HepG2 (cell line): Measurements from ENCODE around the gene CELSR2. TPM values are rescaled to one million over a fixed set of nuclear protein-coding genes. Genes with fewer than 3 reads are reported as not detected.

Experiments
- ATAC-seq: fragments of 200-7000 bp; cut with Tn5 transposase; 3 replicates; pipeline ENCODE4 v1.9.1; 2020; ENCODE audit warnings: mild to moderate bottlenecking, moderate library complexity
- BruUV-seq: library from RNA; stranded (reverse); fragments of 400-500 nt; replicated peaks from 2 replicates; lab custom pipeline; 2021; lab: Mats Ljungman, UMichigan
- CTCF ChIA-PET: fragments of 300-600 bp; formaldehyde crosslinking; extraction: SDS; loops from one replicate; lab custom pipeline; 2021; ENCODE audit warnings: low total read pairs, inconsistent platforms, low intra/inter-chr PET ratio; lab: Yijun Ruan, JAX
- POLR2A ChIA-PET: fragments of 350-600 bp; sonication (Branson Sonifier 250); formaldehyde crosslinking; loops from one replicate; lab custom pipeline; 2020; ENCODE audit warnings: antibody characterized with exemption, inconsistent platforms; lab: Yijun Ruan, JAX
- DNase-seq: peaks from one replicate; pipeline ENCODE4 v3.0.0-alpha.2; 2015; ENCODE audit warnings: low spot score
- FAIRE-seq: peaks from 3 replicates; lab custom pipeline; 2011; peaks lifted over from hg19 to GRCh38; lab: Jason Lieb, UNC
- H2AFZ ChIP-seq: one replicate; pipeline ENCODE4 v1.6.1; 2011; ENCODE audit warnings: low read length, inconsistent platforms
- H3K27ac ChIP-seq: fragments of 300-600 bp; 3 replicates; pipeline ENCODE4 v1.8.0; 2011; ENCODE audit warnings: mixed run types, mild to moderate bottlenecking, mixed read lengths, low read length, inconsistent platforms; ENCODE audit not compliant: insufficient read depth; ENCODE audit errors: extremely low read length
- H3K27me3 ChIP-seq, 2 experiments: fragments of 200-600 bp in 1 of 2; 2 replicates in 1 of 2; 3 replicates in 1 of 2; pipeline versions ENCODE4 v1.6.0 to v1.8.0; 2011; ENCODE audit warnings: low read length in 2 of 2, mild to moderate bottlenecking in 2 of 2, moderate library complexity in 2 of 2, inconsistent platforms in 1 of 2; ENCODE audit not compliant: insufficient read depth in 2 of 2, control insufficient read depth in 1 of 2
- H3K36me3 ChIP-seq, 2 experiments: fragments of 200-600 bp in 1 of 2; replicated peaks in 1 of 2; 2 replicates in 1 of 2; 3 replicates in 1 of 2; pipeline versions ENCODE4 v1.5.1 to v1.8.0; 2011; ENCODE audit warnings: low read length in 2 of 2, inconsistent platforms in 1 of 2; ENCODE audit not compliant: insufficient read depth in 2 of 2, control insufficient read depth in 1 of 2
- H3K4me1 ChIP-seq: 2 replicates; pipeline ENCODE4 v1.5.1; 2012; ENCODE audit warnings: low read length, inconsistent platforms; ENCODE audit not compliant: insufficient read depth
- H3K4me2 ChIP-seq: 2 replicates; pipeline ENCODE4 v1.6.0; 2011; ENCODE audit warnings: low read depth, low read length, inconsistent platforms
- H3K4me3 ChIP-seq, 3 experiments: fragments of 200-600 bp in 1 of 3; sonication (generic), shearing (Covaris generic) in 1 of 3; replicated peaks in 1 of 3; 2 replicates each; pipeline ENCODE4 v1.5.1; 2011 to 2016; ENCODE audit warnings: low read length in 3 of 3, inconsistent platforms in 2 of 3, low read depth in 2 of 3, mild to moderate bottlenecking in 2 of 3, control low read depth in 1 of 3, mixed read lengths in 1 of 3; ENCODE audit not compliant: insufficient read depth in 1 of 3
- H3K79me2 ChIP-seq: one replicate; pipeline ENCODE4 v1.6.1; 2011; ENCODE audit warnings: low read length, inconsistent platforms; ENCODE audit not compliant: insufficient read depth
- H3K9ac ChIP-seq: 2 replicates; pipeline ENCODE4 v1.6.0; 2011; ENCODE audit warnings: mild to moderate bottlenecking, low read depth, low read length, inconsistent platforms; ENCODE audit not compliant: insufficient read depth
- H3K9me3 ChIP-seq: 2 replicates; pipeline ENCODE4 v1.5.1; 2012; ENCODE audit warnings: mild to moderate bottlenecking, low read length
- H4K20me1 ChIP-seq: 2 replicates; pipeline ENCODE4 v1.6.0; 2011; ENCODE audit warnings: inconsistent platforms, mild to moderate bottlenecking, low read length, moderate library complexity; ENCODE audit not compliant: insufficient read depth
- KDM1A ChIP-seq: IDR thresholded peaks from 2 replicates; pipeline ENCODE4 v1.6.1; 2016; ENCODE audit warnings: missing compliant biosample characterization
- PAX8 ChIP-seq: sonication (generic); formaldehyde crosslinking; IDR thresholded peaks from 2 replicates; pipeline ENCODE4 v1.8.0; 2022; ENCODE audit warnings: mild to moderate bottlenecking, missing genetic modification reagents, borderline replicate concordance
- SOX13 ChIP-seq, 3 experiments: fragments of 450-650 bp in 1 of 3; sonication (generic) in 1 of 3; formaldehyde crosslinking in 1 of 3; IDR thresholded peaks in 2 of 3; conservative IDR thresholded peaks in 1 of 3; 2 replicates each; pipeline versions ENCODE4 v1.5.0 to v1.6.1; 2016 to 2020; ENCODE audit warnings: antibody characterized with exemption in 1 of 3, mild to moderate bottlenecking in 1 of 3, missing compliant biosample characterization in 1 of 3, missing genetic modification reagents in 1 of 3, moderate library complexity in 1 of 3
- ZMAT3 ChIP-seq: sonication (generic); formaldehyde crosslinking; conservative IDR thresholded peaks from 2 replicates; pipeline ENCODE4 v1.7.0; 2021; ENCODE audit warnings: missing genetic modification reagents
- ZNF256 ChIP-seq: sonication (generic); formaldehyde crosslinking; conservative IDR thresholded peaks from 2 replicates; pipeline ENCODE4 v1.4.0; 2020; ENCODE audit warnings: missing genetic modification reagents
- ZNF766 ChIP-seq: sonication (generic); formaldehyde crosslinking; IDR thresholded peaks from 2 replicates; pipeline ENCODE4 v1.5.0; 2020; ENCODE audit warnings: missing genetic modification reagents, borderline replicate concordance
- ZSCAN20 ChIP-seq: sonication (generic); formaldehyde crosslinking; IDR thresholded peaks from 2 replicates; pipeline ENCODE4 v1.4.0; 2020; ENCODE audit warnings: missing genetic modification reagents, mild to moderate bottlenecking, borderline replicate concordance
- WGBS: methylation state at CpG from one replicate; pipeline ENCODE4 v1.1.6; 2017; ENCODE audit warnings: low lambda C conversion rate; 5-methylcytosine and 5-hydroxymethylcytosine counted together
- in situ Hi-C: cut with HindIII; loops from 2 replicates; pipeline ENCODE4 v1.10.0; 2017; ENCODE audit warnings: low pct_unique_long_range_greater_than_20kb; ENCODE audit not compliant: extremely low pct_ligation_motif_present
- intact Hi-C: fragments of 100-400 bp; cut with micrococcal nuclease; formaldehyde crosslinking; loops from one replicate; pipeline ENCODE4 v1.10.0; 2022; ENCODE audit not compliant: unreplicated experiment
- polyA plus RNA-seq, 8 experiments: library from polyadenylated mRNA; depleted of rRNA in 3 of 8; stranded (reverse) in 7 of 8; unstranded in 1 of 8; fragments of >200 nt; fragmentation: Illumina TruSeq in 4 of 8; extraction: Trizol in 4 of 8; gene quantifications; 2 replicates each; pipeline versions ENCODE4 v1.2.1 to v1.2.3, GENCODE V29; 2011 to 2016; ENCODE audit warnings: low read depth in 4 of 8, missing spikeins in 1 of 8, mixed read lengths in 1 of 8; ENCODE audit not compliant: insufficient read depth in 1 of 8
- total RNA-seq, 5 experiments: library from RNA; depleted of rRNA; stranded (reverse); fragments of >200 nt; fragmentation: Illumina TruSeq; extraction: Trizol; gene quantifications; 2 replicates each; pipeline ENCODE4 v1.2.3, GENCODE V29; 2016; ENCODE audit warnings: low read depth in 1 of 5

The CELSR2 gene
- total and polyA plus RNA-seq, 2 of the 13 experiments (the other 11 are each of a cell fraction or from before 2014, with no cell fraction given): 4.0 to 6.6 TPM

DNA sequence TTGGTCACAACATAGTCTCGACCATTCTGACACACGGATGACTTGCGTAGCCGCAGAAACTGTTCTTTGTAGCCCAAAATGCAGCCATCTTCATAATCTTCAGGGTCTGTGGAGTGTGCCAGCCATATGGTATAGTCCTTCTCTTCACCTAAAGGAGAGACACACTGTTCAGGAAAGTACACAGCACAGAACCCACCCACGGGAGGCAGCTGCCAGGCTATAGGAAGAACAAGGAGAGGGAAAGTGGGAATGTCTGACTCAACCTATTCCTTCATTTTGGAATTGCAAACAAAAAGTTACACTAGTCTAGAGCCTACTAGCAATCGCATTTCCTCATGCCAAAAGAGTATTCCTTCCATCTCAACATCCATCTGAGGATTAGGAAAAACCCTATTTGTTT, 73.6 kb downstream of the CELSR2 start:
- Histone ChIP-seq H3K4me2 (no peak overlapping the region), H3K79me2 (no peaks in the 10 kb centered on the region), H3K27me3 (no peaks in the 10 kb centered on the region), H4K20me1 (no peaks in the 10 kb centered on the region), H3K9ac (no peak overlapping the region), H3K27ac (no peak overlapping the region), H3K4me3 (no peak overlapping the region), H2AFZ (no peak overlapping the region), H3K36me3 (peaks cover 33 to 87% of the 10 kb centered on the region in 2 experiments; a peak in 4 of 5 replicates), H3K4me1 (no peaks in the 10 kb centered on the region), H3K9me3 (no peaks in the 10 kb centered on the region)
- CTCF ChIA-PET: no interaction called here
- in situ Hi-C loops (loop anchor here (5.0 kb wide), 1 partner anchor 51 kb away; no protein-coding TSS in a partner anchor), intact Hi-C loops (no loop called here)
- TF ChIP-seq ZNF256 (CRISPR knock-in tag) (no peak), ZNF766 (CRISPR knock-in tag) (no peak), ZMAT3 (CRISPR knock-in tag) (no peak), SOX13 (IDR thresholded peaks at IDR 0.05) (no peak), SOX13 (CRISPR knock-in tag; conservative IDR thresholded peaks at IDR 0.05 in 1 of 2, IDR thresholded peaks at IDR 0.05 in 1 of 2) (no peak), ZSCAN20 (CRISPR knock-in tag) (no peak), KDM1A (CRISPR knock-in tag) (no peak), PAX8 (CRISPR knock-in tag) (no peak)
- no TSS peak for BruUV-seq
- ATAC-seq: no peak
- no peak for FAIRE-seq
- DNase-seq: no peak
- POLR2A ChIA-PET: no interaction called here
- WGBS: 89% methylated on average over 6 of the region's 6 CpGs

Other genes starting within 250 kb of the CELSR2 start
- gene WDR47, start 207.4 kb upstream of the CELSR2 start, total RNA-seq (2016; rRNA removed; fragmentation: Illumina TruSeq; extraction: Trizol): 5.9 and 6.0 TPM in 2 replicates
- 3.7 and 4.3 TPM in 2 replicates for gene WDR47, start 207.4 kb upstream of the CELSR2 start, polyA plus RNA-seq (2011; rRNA removed)
- gene TAF13, start 173.5 kb upstream of the CELSR2 start, total RNA-seq (2016; rRNA removed; fragmentation: Illumina TruSeq; extraction: Trizol): 36.3 and 62.1 TPM in 2 replicates
- 8.6 and 11.5 TPM in 2 replicates for gene TAF13, start 173.5 kb upstream of the CELSR2 start, polyA plus RNA-seq (2011; rRNA removed)
- 22.4 and 24.4 TPM in 2 replicates for gene TMEM167B, start 158.8 kb upstream of the CELSR2 start, total RNA-seq (2016; rRNA removed; fragmentation: Illumina TruSeq; extraction: Trizol)
- 9.5 and 10.2 TPM in 2 replicates for gene TMEM167B, start 158.8 kb upstream of the CELSR2 start, polyA plus RNA-seq (2011; rRNA removed)
- gene ELAPOR1, start 135.4 kb upstream of the CELSR2 start, total RNA-seq (2016; rRNA removed; fragmentation: Illumina TruSeq; extraction: Trizol): 0.14 and 0.20 TPM in 2 replicates
- gene ELAPOR1, start 135.4 kb upstream of the CELSR2 start, polyA plus RNA-seq (2011; rRNA removed): 0.12 and 0.13 TPM in 2 replicates
- 134 and 166 TPM in 2 replicates for gene SARS1, start 35.6 kb upstream of the CELSR2 start, total RNA-seq (2016; rRNA removed; fragmentation: Illumina TruSeq; extraction: Trizol)
- gene SARS1, start 35.6 kb upstream of the CELSR2 start, polyA plus RNA-seq (2011; rRNA removed): 103 and 142 TPM in 2 replicates
- 26.5 and 28.6 TPM in 2 replicates for gene PSRC1, start 33.6 kb downstream of the CELSR2 start, total RNA-seq (2016; rRNA removed; fragmentation: Illumina TruSeq; extraction: Trizol)
- gene PSRC1, start 33.6 kb downstream of the CELSR2 start, polyA plus RNA-seq (2011; rRNA removed): 23.9 and 30.3 TPM in 2 replicates
- 3.8 and 5.7 TPM in 2 replicates for gene MYBPHL, start 57.5 kb downstream of the CELSR2 start, total RNA-seq (2016; rRNA removed; fragmentation: Illumina TruSeq; extraction: Trizol)
- gene MYBPHL, start 57.5 kb downstream of the CELSR2 start, polyA plus RNA-seq (2011; rRNA removed): 3.7 and 6.1 TPM in 2 replicates
- gene SORT1, start 148.4 kb downstream of the CELSR2 start, total RNA-seq (2016; rRNA removed; fragmentation: Illumina TruSeq; extraction: Trizol): 32.4 and 35.3 TPM in 2 replicates
- gene SORT1, start 148.4 kb downstream of the CELSR2 start, polyA plus RNA-seq (2011; rRNA removed): 79.7 and 93.0 TPM in 2 replicates
- 169 and 261 TPM in 2 replicates for gene PSMA5, start 176.9 kb downstream of the CELSR2 start, total RNA-seq (2016; rRNA removed; fragmentation: Illumina TruSeq; extraction: Trizol)
- gene PSMA5, start 176.9 kb downstream of the CELSR2 start, polyA plus RNA-seq (2011; rRNA removed): 116 and 140 TPM in 2 replicates
- 0.24 and 0.25 TPM in 2 replicates for gene SYPL2, start 217.0 kb downstream of the CELSR2 start, total RNA-seq (2016; rRNA removed; fragmentation: Illumina TruSeq; extraction: Trizol)
- gene SYPL2, start 217.0 kb downstream of the CELSR2 start, polyA plus RNA-seq (2011; rRNA removed): 0.17 and 0.35 TPM in 2 replicates
- 1.3 and 2.7 TPM in 2 replicates for gene ATXN7L2, start 234.4 kb downstream of the CELSR2 start, total RNA-seq (2016; rRNA removed; fragmentation: Illumina TruSeq; extraction: Trizol)
- 2.8 and 3.0 TPM in 2 replicates for gene ATXN7L2, start 234.4 kb downstream of the CELSR2 start, polyA plus RNA-seq (2011; rRNA removed)
- gene CYB561D1, start 244.6 kb downstream of the CELSR2 start, total RNA-seq (2016; rRNA removed; fragmentation: Illumina TruSeq; extraction: Trizol): 3.9 and 4.1 TPM in 2 replicates
- 3.9 and 4.5 TPM in 2 replicates for gene CYB561D1, start 244.6 kb downstream of the CELSR2 start, polyA plus RNA-seq (2011; rRNA removed)